HuH-7 (cell line): ENCODE data around the gene PRMT3.
"Not testable (repeated sequence)": the region's sequence is repeated elsewhere in the genome, so short reads cannot be mapped to it uniquely, and the experiment has no call there.

Experiments
- DNase-seq: peaks from one replicate; pipeline ENCODE4 v3.0.0; 2011; ENCODE audit warnings: low spot score

The PRMT3 gene

DNA sequence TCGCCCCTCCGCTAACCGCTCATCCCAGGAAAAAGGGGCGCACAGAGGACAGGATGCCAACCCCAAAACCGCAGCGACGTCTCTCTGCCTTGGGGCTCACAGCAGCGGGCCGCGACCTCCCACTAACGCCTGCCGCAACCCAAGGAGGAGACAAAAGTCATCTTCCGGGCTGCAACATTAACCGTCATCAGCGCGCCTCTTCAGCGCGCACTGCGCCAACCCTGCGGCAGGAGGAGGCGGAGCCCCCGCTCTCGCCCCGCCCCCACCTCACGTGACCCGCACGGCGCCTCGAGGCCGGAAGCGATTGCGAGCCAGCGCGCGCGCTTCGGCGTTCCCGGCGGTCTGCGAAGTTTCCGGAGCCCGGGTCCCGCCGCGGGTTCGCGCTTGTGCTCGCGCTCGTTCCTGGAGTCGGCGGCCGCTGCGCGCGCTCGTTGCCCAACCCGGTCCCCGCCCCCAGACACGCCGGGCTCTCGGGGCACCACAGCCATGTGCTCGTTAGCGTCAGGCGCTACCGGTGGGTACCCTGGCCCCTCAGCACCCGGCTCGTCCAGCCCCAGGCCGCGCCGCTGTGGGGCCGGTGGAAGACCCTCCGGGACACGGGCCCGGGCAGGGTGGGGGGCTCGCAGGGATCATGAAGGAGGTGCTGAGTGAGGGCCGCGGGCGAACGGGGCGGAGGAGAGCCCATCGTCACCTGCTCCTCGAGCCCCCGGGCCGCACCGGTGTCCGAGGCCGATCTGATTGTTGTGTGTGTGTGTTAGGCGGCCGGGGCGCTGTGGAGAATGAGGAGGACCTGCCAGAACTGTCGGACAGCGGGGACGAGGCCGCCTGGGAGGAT is at the start of gene PRMT3:
Gene PRMT3 (plus strand): TSS at position 456 of the 835 bp plus-strand sequence. CDS start 31 bp downstream, at position 487.
- peak; percentile 81 for DNase-seq

DNA sequence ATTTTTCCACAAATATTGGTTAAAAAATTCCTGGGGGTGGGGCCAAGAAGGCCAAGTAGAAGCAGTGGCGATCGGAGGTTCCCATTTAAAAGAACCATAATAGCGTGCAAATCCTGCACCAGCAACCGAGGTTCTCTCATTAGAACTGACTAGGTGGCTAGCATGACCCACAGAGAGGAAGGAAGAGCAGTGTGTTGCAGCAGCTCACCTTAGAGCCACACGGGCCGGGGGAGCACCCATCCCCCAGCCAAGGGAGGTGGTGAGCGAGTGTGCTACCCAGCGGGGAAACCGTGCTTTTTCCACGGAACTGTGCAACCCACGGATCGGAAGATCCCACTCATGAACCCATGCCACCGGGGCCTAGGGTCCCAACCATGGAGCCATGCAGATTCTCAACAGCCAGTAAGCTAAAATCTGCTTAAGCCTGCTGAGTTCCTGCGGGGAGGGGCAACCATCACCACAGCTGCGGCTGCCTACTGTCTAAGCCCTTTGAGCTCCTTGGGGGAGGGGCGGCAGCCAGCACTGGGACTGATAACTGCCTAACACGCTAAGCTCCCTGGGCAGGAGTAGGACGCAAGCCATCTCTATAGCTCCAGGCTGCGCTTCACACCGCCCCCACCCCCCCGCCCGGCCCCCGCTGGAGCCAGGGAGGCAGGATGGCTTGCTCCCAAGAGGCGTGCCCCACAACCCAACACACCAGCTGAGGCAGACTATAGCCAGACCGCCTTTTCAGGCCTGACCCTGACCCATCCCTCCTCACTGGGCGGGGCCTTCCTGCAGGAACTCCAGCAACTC is 45.0 kb upstream of the PRMT3 start:
- no peak for DNase-seq

DNA sequence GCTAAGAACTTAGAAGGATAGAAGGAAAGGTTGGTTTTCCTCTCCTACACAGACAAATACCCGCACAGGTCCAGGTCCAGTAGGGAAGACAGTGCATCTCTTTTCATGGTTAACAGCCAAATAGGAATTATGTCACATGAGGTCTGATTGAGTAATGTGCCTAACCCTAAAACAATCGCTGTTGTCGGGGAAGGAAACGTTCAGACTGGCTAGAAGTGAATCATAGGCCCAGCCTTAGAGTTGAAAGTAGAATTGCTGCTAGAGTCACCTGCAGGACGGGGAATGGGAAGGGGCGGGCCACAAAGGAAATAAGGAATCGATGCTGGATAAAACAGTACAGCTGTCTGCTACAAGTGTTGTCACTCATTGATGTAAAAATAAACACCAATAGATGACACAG is 36.4 kb upstream of the PRMT3 start:
- no peak for DNase-seq

DNA sequence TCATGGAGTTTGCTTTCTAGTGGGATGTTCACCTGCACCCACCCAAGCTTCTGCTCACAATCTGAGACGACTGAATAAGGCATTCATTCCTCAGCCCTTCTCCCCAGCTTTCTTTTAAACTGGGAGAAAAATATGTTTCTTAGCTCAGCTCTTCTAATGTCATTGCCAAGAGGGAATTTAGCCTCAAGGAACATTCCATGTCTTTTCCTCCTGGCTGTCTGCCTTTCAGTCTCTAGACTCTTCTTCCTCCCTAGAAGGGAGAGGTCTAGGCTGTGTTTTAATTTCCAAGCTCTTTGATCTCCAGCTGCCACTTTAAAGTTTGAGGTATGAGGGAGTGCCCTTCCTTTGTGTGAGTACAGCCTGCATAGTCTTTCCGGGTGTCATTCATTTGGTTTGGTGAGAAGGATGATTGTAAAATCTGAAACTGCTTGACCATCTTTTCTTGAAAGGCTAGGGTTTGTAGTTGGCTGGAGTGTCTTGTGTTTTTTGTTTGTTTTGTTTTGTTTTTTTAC is 35.7 kb upstream of the PRMT3 start:
- no peak for DNase-seq

DNA sequence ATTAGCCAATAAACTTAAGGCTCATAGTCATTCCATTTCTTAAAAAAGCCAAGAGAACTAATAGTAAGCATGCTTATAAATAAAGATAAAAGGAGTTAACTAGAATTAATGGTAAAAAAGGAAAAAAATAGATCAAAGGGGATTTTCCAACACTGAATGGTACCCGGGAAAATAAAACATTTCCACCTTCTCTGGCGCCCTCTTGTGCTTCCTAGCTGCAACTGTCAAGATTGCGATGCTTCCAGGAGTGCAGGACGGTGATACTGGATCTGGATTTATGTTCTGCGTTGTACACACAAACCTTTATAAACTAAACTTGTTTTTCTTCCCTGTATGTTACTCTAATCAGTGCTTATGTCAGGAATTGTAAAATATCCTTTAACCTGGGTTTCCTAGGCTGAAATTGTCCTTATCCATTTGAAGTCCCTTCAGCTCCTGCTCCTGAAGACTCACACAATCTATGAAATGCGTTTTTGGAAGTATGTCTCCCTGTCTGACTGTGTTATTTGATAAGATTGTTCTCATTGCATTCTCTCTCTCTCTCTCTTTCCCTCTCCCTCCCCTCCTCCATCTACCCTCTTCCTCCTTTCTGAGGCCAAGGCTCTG is 33.6 kb upstream of the PRMT3 start:
- peak; percentile 31 for DNase-seq

DNA sequence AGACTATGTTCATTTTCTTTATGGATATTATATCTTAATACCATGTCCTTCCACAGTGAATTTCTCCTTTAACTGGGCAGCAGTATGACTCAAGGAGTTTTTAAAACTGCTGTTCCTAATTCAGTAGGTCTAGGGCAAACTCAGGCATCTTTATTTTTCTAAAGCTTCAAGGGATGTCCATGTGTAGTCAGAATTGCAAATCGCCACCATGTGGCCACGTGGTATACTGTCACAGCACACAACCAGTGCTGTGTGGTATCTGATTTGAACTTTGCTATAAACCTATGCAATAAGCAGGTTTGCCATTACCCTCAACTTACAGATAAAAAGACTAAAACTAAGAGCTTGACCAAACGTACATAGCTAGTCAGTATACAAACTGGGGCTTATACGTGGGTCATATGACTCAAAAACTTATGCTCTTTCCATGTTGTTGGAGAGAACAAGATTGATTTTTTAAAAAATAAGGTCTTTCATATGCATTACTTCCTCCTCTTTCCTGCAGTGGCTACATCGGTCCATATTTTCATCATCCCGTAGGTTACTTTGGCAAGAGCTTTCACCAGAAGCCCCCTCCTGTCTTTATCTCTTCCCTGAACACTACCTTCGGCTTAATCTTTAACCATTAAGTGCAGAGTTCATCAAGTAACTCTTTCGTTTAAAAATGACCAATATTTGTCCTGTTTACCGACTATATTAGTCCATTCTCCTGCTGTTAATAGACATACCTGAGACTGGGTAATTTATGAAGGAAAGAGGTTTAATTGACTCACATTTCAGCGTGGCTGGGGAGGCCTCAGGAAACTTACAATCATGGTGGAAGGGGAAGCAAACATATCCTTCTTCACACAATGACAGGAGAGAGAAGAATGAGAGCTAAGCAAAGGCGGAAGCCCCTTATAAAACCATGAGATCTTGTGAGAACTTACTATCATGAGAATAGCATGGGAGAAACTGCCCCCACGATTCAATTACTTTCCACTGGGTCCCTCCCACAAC is 32.0 kb upstream of the PRMT3 start:
- peak; percentile 31 for DNase-seq

DNA sequence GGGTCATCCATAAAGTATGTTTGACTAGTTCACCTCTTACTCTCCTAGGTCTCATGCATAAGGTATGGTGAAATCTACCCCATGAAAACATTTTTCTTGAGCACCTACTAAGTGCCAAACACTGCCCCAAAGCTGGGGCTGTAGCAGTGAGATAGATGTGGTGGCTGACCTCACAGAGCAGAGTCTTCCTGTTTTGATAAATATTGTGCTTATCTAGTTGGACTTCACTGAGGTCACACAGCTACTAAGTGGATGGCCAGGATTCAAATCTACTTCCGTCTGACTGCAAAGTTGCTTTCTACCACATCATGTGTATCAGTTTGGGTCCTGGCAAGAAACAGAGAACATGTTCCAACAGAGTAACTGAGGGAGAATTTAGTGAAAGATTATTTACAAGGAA is 30.4 kb upstream of the PRMT3 start:
- no peak for DNase-seq

DNA sequence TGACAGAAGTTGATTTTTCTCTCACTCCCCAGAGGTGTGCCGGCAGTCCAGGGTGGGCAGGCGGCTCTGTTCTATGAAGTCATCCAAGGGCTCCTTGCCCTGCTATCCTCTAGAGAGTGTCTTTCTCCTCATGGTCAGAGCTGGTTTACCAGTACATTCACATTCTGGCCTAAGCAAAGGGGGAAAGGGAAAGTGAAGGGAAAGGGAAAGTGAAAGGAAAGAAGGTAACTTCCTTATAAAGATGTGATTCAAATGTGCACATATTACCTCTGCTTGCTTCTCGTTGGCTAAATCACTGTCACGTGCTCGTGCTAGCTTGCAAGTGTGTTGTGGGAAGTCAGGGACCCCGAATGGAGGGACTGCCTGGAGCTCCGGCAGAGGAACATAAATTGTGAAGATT is 26.9 kb upstream of the PRMT3 start:
- no peak for DNase-seq

DNA sequence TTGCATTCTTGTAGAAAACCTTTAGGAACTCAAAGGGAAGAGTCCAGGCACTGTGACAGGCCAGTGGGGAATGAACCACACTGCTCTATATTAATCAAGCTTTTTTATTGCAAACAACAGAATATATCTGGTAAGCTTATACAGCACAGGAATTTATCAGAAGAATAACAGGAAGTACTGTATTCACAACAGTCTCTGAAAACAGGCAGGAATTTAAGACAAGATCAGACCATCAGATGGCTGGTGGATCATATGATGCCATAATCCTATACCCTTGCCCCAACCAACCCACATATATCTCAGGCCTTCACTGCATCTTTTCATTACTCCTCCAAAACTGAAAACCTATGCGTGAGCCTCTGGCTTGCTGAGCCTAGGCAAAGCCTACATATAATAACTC is 25.0 kb upstream of the PRMT3 start:
- DNase-seq = no peak

DNA sequence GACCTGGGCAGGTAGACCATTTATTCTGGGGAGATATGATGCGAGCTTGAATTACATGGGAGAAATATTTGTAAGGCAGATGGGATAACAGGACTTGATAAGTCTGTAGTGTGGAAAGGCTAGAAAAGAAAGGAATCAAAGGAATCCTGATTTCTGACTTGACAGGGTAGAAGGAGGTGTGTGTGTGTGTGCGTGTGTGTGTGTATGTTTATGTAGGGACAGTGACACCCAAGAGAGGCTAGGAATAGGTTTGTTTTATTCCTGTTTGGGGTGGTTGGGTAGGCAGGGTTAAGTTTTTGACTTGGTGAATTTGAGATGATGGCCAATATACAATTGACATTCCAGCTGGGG is 24.4 kb upstream of the PRMT3 start:
- DNase-seq = no peak

DNA sequence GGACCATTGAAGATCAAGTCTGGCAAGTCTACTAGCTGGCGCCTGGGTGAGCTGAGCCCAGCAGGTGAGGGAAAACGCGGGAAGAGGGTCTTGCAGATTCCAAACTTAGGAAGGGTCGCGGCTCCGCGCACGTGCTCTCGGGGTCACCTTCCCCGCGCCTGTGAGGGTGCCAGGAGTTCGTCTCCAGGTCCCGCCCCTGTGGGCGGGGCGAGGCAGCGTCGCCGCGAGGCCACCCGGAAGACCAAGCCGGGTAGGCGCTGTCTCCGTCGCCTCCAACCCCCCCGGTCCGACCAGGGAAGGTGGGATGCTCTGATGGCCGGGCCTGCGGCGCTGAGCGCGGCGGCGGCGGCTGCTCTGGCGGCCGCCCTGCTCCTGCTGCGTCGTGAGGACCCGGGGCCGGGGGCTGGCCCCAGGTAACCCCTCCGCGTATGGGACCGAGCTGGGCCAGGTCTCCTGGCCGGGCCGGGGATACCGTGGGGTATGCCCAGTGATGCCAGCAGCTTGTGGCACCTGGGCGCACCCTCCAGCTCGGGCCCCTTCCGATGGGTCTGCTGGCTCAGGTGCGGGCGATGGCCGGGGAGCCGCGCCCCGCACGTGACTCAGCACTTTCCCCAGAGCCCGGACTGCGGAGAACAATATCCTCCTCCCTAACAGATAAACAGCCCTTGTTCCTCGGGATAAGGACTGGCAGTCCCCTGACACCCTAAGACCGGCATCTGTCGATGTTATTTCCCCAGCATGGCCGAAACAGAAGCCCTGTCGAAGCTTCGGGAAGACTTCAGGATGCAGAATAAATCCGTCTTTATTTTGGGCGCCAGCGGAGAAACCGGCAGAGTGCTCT is 23.8 kb upstream of the PRMT3 start, which contains the start of gene HTATIP2:
Gene HTATIP2 (plus strand): TSS at position 215 of the 841 bp plus-strand sequence. CDS start 524 bp downstream, at position 739.
- DNase-seq = peak; percentile 68

DNA sequence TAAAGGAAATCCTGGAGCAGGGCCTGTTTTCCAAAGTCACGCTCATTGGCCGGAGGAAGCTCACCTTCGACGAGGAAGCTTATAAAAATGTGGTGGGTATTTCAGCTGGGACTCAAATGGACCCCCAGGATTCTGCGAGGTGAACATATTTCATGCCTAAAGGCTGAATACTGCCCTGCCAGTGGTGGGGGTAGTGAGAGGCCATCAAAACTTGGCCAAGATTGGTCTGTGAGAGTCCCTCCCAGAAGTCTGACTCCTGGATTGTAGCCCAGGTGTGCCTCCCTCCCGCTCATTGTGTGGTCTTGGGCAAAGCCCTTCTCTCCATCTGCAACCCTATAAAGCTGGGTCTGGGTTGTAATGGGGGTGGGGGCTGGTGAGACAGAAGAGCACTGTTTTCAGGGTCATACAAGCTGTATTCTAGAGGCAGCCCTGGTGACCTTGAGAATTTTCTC is 23.1 kb upstream of the PRMT3 start:
- peak; percentile 23 for DNase-seq

DNA sequence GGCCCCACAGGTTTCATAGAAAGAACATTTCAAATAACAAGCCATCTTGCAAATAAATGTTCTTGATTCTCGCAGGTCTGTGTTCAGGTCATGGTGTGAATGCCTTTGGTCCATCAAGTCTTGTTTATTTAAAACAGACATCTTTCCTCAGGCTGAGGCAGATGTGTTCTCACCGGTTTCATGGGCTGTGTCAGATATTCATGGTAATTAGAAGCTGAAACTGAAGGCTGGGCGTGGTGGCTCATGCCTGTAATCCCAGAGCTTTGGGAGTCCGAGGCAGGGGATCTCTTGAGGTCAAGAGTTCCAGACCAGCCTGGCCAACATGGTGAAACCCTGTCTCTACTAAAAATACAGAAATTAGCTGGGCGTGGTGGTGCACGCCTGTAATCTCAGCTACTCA is 22.1 kb upstream of the PRMT3 start:
- not testable (repeated sequence) for DNase-seq

DNA sequence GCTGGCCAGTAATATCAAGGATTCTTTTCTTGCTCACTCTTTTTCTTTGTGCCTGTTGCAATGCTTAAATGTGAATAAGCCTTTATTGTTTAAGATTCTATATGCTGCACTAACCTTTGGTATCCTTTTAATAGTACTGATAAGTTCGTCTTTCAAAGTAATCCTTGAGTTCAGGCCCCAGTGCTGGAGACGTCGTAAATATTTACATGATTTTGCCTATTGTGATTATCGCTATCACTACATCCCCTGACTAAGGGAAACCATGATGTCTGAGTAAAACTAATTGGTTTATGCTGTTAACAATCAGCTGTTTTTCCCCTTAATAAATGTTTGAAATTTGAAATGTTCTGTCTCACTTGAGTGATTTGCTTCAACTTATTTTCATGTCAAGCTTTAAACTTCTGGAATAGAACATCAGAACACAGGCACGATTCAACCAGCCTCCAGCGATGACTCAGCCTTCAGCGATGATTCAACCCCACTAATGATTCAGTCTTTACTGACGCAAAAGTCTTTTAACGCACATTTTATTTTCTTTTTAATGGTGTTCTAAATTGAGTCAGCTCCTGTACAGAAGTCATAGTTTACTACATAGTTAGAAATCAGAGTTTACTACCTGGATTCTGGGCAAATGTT is 20.1 kb upstream of the PRMT3 start:
- no peak for DNase-seq

DNA sequence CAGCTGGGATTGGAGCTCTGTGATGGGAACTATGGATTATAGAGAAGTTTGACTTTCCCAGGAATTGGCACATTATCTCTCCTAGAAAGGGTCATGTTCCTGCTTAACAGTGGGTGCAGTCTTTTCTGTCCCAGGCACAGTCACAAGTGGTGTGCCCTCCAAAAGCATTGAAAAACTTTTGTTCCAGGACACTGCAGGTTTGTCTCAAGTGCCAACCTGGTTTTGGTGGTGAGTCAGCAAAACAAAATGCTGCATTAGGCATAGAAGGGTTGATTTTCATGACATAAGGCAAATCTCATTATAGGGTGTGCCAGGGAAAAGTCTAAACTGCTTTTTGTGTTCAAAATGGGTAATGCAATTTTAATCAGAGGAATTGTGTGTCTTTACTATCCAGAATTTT is 19.1 kb upstream of the PRMT3 start:
- no peak for DNase-seq

DNA sequence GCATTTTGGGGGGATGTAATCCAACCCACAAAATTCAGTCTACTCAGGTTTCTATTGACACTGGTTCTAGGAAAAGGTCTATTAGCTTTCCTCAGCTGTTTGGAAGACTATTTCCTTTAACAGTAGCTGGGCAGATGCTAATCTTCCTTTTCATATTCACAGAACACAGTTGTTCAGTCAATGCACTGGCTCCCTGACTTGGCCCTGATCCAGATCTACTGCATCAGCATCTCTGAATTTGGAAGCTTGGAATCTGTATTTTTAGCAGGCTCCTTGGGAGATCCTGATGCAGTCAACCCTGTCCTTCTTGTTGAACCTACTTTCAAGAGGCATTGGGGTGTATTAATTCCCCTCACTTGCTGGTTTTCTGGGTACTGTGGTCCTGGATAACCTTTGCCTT is 17.7 kb upstream of the PRMT3 start:
- no peak for DNase-seq

DNA sequence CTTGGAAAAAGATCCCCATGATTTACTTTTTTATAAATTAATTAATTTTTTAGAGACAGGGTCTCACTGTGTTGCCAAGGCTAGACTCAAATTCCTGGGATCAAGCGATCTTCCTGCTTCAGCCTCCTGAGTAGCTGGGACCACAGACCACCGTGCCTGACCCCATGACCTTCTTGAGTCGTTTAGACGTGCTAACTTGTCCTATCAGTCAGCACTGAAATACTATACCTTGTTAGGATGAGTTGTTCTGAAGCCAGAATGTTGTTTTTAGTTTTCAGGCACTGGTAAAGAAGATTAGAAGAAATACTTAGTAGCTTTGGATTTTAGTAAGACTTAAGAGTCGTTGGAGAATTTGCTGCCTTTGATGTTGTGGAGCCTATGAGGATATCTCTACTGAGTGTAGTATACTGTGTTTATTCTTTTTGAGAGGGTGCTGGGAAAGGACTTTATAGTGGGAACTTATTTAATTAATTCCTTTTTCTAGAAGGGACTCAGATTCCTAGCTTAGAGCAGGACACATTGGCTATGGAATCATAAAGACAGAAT is 15.4 kb upstream of the PRMT3 start:
- no peak for DNase-seq

DNA sequence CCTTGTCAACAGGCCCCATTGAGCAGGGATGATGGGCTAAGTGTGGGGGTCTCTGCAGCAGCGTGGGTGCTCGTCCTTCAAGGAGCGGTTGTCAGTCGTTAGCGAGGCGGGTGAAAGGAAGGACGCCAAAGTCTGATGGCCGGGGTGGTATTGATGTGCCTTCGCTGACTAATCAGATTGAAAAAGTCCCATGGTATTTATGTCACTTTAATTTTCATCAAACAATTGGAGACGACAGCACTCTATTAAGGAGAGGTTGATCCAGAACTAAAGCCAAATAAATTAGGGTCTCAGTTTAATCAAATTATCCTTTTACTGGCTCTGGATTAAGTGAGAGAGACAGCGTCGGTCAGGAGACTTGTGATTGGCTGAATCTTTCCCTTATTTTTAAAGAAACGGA is 14.4 kb upstream of the PRMT3 start:
- DNase-seq = no peak

DNA sequence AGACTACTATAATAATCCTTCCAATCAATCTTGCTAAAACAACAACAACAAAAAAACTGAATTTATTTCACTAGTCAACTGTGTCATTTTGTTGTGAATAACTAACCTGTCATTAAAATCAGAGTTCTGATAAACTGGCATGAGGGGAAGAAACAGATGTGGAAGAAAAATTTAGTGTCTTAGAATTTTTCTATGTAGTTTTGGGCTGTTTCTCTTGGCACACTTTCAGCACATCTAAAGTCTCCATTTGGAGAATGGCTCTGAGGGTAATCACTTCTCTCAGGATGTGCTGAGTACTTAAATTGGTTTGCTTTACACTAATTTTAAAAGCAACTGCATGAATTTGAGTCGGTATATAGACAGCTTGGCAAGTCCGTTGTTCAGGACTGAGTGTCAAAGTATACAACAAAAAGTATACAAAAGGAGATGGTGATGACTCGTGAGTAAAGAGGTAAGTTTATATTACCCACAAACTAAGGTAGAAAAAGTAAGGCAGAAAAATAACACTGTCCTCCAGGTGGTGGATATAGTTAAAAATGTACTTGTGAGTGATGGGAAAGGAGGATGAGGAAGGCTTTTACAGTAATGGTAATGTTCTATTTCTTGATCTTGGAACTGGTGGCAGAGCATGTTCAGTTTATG is 13.8 kb upstream of the PRMT3 start:
- no peak for DNase-seq
